H9 (cell line): ENCODE results near the gene LDHD. TPM values are rescaled to one million over a fixed set of nuclear protein-coding genes. Genes with fewer than 3 reads are reported as not detected.

Experiments used
- DNase-seq: peaks from one replicate; pipeline ENCODE4 v3.0.0-alpha.2; 2017
- H2AFZ ChIP-seq: one replicate; pipeline ENCODE4 v1.6.1; 2013; ENCODE audit warnings: mild to moderate bottlenecking, low read length, control low read depth, moderate library complexity
- H2AK5ac ChIP-seq: 2 replicates; pipeline ENCODE4 v1.6.1; 2013; ENCODE audit warnings: low read length, control low read depth, mixed read lengths; ENCODE audit not compliant: insufficient read length
- H2BK120ac ChIP-seq: one replicate; pipeline ENCODE4 v1.6.1; 2013; ENCODE audit warnings: low read depth, mild to moderate bottlenecking, low read length, control low read depth, inconsistent platforms; ENCODE audit not compliant: poor library complexity, severe bottlenecking
- H2BK12ac ChIP-seq: 2 replicates; pipeline ENCODE4 v1.6.1; 2013; ENCODE audit warnings: low read length, control low read depth, mixed read lengths, low read depth; ENCODE audit not compliant: insufficient read length
- H2BK15ac ChIP-seq: 2 replicates; pipeline ENCODE4 v1.6.1; 2013; ENCODE audit warnings: low read depth, low read length, control low read depth
- H2BK20ac ChIP-seq: one replicate; pipeline ENCODE4 v1.6.1; 2013; ENCODE audit warnings: low read depth, mild to moderate bottlenecking, low read length, control low read depth, inconsistent platforms; ENCODE audit not compliant: poor library complexity, severe bottlenecking
- H2BK5ac ChIP-seq: 2 replicates; pipeline ENCODE4 v1.6.1; 2013; ENCODE audit warnings: low read length, control low read depth, mixed read lengths; ENCODE audit not compliant: insufficient read length
- H3K14ac ChIP-seq: 2 replicates; pipeline ENCODE4 v1.6.1; 2013; ENCODE audit warnings: low read length, control low read depth; ENCODE audit not compliant: insufficient read depth
- H3K18ac ChIP-seq: 2 replicates; pipeline ENCODE4 v1.6.1; 2013; ENCODE audit warnings: low read depth, mild to moderate bottlenecking, mixed read lengths, low read length, control low read depth; ENCODE audit not compliant: insufficient read length
- H3K23ac ChIP-seq: 2 replicates; pipeline ENCODE4 v1.6.1; 2013; ENCODE audit warnings: low read length, control low read depth, mixed read lengths, low read depth; ENCODE audit not compliant: insufficient read length
- H3K23me2 ChIP-seq: 2 replicates; pipeline ENCODE4 v1.6.1; 2013; ENCODE audit warnings: low read depth, mild to moderate bottlenecking, mixed read lengths, low read length, control low read depth; ENCODE audit not compliant: insufficient read length, poor library complexity, severe bottlenecking
- H3K27ac ChIP-seq: 2 replicates; pipeline ENCODE4 v1.5.1; 2013; ENCODE audit warnings: low read length, control low read depth, mixed read lengths, low read depth; ENCODE audit not compliant: insufficient read length
- H3K27me3 ChIP-seq: 2 replicates; pipeline ENCODE4 v1.6.1; 2013; ENCODE audit warnings: low read length, control low read depth, inconsistent platforms; ENCODE audit not compliant: insufficient read depth
- H3K4ac ChIP-seq: 2 replicates; pipeline ENCODE4 v1.6.1; 2013; ENCODE audit warnings: low read depth, mild to moderate bottlenecking, control low read depth, inconsistent platforms, low read length, moderate library complexity
- H3K4me1 ChIP-seq: 2 replicates; pipeline ENCODE4 v1.6.1; 2013; ENCODE audit warnings: low read length, control low read depth, inconsistent platforms; ENCODE audit not compliant: insufficient read depth
- H3K4me2 ChIP-seq: 2 replicates; pipeline ENCODE4 v1.6.1; 2013; ENCODE audit warnings: low read length, control low read depth, mixed read lengths; ENCODE audit not compliant: insufficient read length, insufficient read depth
- H3K56ac ChIP-seq: 2 replicates; pipeline ENCODE4 v1.6.1; 2013; ENCODE audit warnings: low read depth, mild to moderate bottlenecking, mixed read lengths, low read length, control low read depth; ENCODE audit not compliant: insufficient read length
- H3K79me1 ChIP-seq: 2 replicates; pipeline ENCODE4 v1.6.1; 2013; ENCODE audit warnings: low read depth, mild to moderate bottlenecking, moderate library complexity, low read length, control low read depth, inconsistent platforms; ENCODE audit not compliant: insufficient read depth, poor library complexity, severe bottlenecking
- H3K79me2 ChIP-seq: 2 replicates; pipeline ENCODE4 v1.6.1; 2013; ENCODE audit warnings: low read length, control low read depth, inconsistent platforms; ENCODE audit not compliant: insufficient read depth
- H3K9ac ChIP-seq: 2 replicates; pipeline ENCODE4 v1.6.1; 2013; ENCODE audit warnings: low read length, control low read depth, mixed read lengths; ENCODE audit not compliant: insufficient read length; ENCODE audit errors: extremely low read depth
- H3K9me3 ChIP-seq: one replicate; pipeline ENCODE4 v1.6.1; 2013; ENCODE audit warnings: low read depth, low read length, inconsistent platforms; ENCODE audit not compliant: control insufficient read depth
- H3T11ph ChIP-seq: one replicate; pipeline ENCODE4 v1.6.1; 2013; ENCODE audit warnings: mild to moderate bottlenecking, low read length, control low read depth, inconsistent platforms
- H4K20me1 ChIP-seq: one replicate; pipeline ENCODE4 v1.6.1; 2013; ENCODE audit not compliant: control insufficient read depth, insufficient read length, insufficient read depth
- H4K5ac ChIP-seq: 2 replicates; pipeline ENCODE4 v1.6.1; 2013; ENCODE audit warnings: low read depth, mild to moderate bottlenecking, mixed read lengths, low read length, control low read depth; ENCODE audit not compliant: insufficient read length
- H4K8ac ChIP-seq: replicated peaks from 2 replicates; pipeline ENCODE4 v1.6.1; 2013; ENCODE audit warnings: low read length, control low read depth, mixed read lengths, low read depth; ENCODE audit not compliant: insufficient read length
- H4K91ac ChIP-seq: 2 replicates; pipeline ENCODE4 v1.6.1; 2013; ENCODE audit warnings: low read depth, mild to moderate bottlenecking, moderate library complexity, mixed read lengths, low read length, control low read depth; ENCODE audit not compliant: insufficient read length
- H3K27ac Mint-ChIP-seq, 3 experiments: 2 replicates in 2 of 3; 3 replicates in 1 of 3; pipeline ENCODE4 v1.8.0; 2020 to 2021; ENCODE audit warnings: mixed read lengths in 3 of 3, mild to moderate bottlenecking in 1 of 3, moderate library complexity in 1 of 3
- H3K27me3 Mint-ChIP-seq: 2 replicates; pipeline ENCODE4 v1.8.0; 2021; ENCODE audit warnings: low read depth, mild to moderate bottlenecking, moderate library complexity, mixed read lengths
- H3K36me3 Mint-ChIP-seq, 3 experiments: 2 replicates in 2 of 3; 3 replicates in 1 of 3; pipeline ENCODE4 v1.8.0; 2020 to 2021; ENCODE audit warnings: low read depth in 3 of 3, mixed read lengths in 3 of 3; ENCODE audit not compliant: insufficient read depth in 1 of 3
- H3K4me1 Mint-ChIP-seq, 2 experiments: 2 replicates each; pipeline ENCODE4 v1.8.0; 2020; ENCODE audit warnings: mixed read lengths in 2 of 2
- H3K4me3 Mint-ChIP-seq, 2 experiments: 2 replicates in 1 of 2; 3 replicates in 1 of 2; pipeline ENCODE4 v1.8.0; 2020 to 2021; ENCODE audit warnings: mild to moderate bottlenecking in 2 of 2, mixed read lengths in 2 of 2, moderate library complexity in 1 of 2
- H3K9me3 Mint-ChIP-seq, 2 experiments: 2 replicates in 1 of 2; 3 replicates in 1 of 2; pipeline ENCODE4 v1.8.0; 2020; ENCODE audit warnings: mild to moderate bottlenecking in 2 of 2, mixed read lengths in 2 of 2, moderate library complexity in 1 of 2
- CTCF ChIP-seq: fragments of 200-600 bp; sonication (generic); conservative IDR thresholded peaks from 3 replicates; pipeline ENCODE4 v1.8.0; 2021; ENCODE audit warnings: antibody characterized with exemption, mild to moderate bottlenecking
- WGBS: extraction: QIAGEN DNeasy Blood & Tissue Kit; methylation state at CpG from one replicate; pipeline ENCODE4 v1.1.7; 2013; ENCODE audit warnings: missing lambda C conversion rate, low lambda C conversion rate, mixed read lengths; ENCODE audit not compliant: insufficient read length; ENCODE audit errors: extremely low coverage; 5-methylcytosine and 5-hydroxymethylcytosine counted together
- total RNA-seq: library from RNA; stranded (reverse); gene quantifications from 2 replicates; pipeline ENCODE4 v1.2.1, GENCODE V29; 2021

The LDHD gene
- total RNA-seq, 1 experiment from 2014 or later = 14.7 TPM

GRCh38 chr16:75075688-75076268 lies 40.8 kb downstream of the LDHD start:
- no peak overlapping the region for H2AFZ ChIP-seq
- no peaks in the 10 kb centered on the region for H3K79me1 ChIP-seq
- no peak overlapping the region for H2BK20ac ChIP-seq
- no peak for TF ChIP-seq CTCF
- H3K9me3 ChIP-seq = no peaks in the 10 kb centered on the region
- no peaks in the 10 kb centered on the region for H4K20me1 ChIP-seq
- no peak overlapping the region for H3K23ac ChIP-seq
- no peaks in the 10 kb centered on the region for H3K27me3 ChIP-seq
- no peak overlapping the region for H4K5ac ChIP-seq
- no peak overlapping the region for H3K18ac ChIP-seq
- Mint-ChIP-seq H3K27me3 (no peaks in the 10 kb centered on the region), H3K27ac (no peak overlapping the region), H3K36me3 (peaks cover 6 to 13% (median 10%) of the 10 kb centered on the region in 3 experiments), H3K4me1 (peaks cover 41 to 51% of the 10 kb centered on the region in 2 experiments), H3K4me3 (no peak overlapping the region), H3K9me3 (peaks cover 2 to 3% of the 10 kb centered on the region in 2 experiments; a peak in 1 of 5 replicates)
- no peak overlapping the region for H2BK120ac ChIP-seq
- H3K23me2 ChIP-seq = no peaks in the 10 kb centered on the region
- no peak overlapping the region for H3K14ac ChIP-seq
- no peak overlapping the region for H2AK5ac ChIP-seq
- H3K9ac ChIP-seq = no peak overlapping the region
- H3K27ac ChIP-seq = no peak overlapping the region
- H3K4me2 ChIP-seq = no peak overlapping the region
- peaks cover 6% of the 10 kb centered on the region; the same call in 1 of the 2 replicates for H3K4me1 ChIP-seq
- H3K4ac ChIP-seq = no peak overlapping the region
- no peak overlapping the region for H2BK5ac ChIP-seq
- no CpG with 5 or more reads among the region's 3 CpGs for WGBS
- DNase-seq = no peak
- H2BK15ac ChIP-seq = no peak overlapping the region
- H4K8ac ChIP-seq = no peak overlapping the region
- no peak overlapping the region for H2BK12ac ChIP-seq
- no peak overlapping the region for H3T11ph ChIP-seq
- peaks cover 13% of the 10 kb centered on the region; the same call in 1 of the 2 replicates for H3K79me2 ChIP-seq
- H4K91ac ChIP-seq = no peak overlapping the region
- H3K56ac ChIP-seq = no peak overlapping the region
